ENCODE results near the gene MTHFD1L. TPM values are rescaled to one million over a fixed set of nuclear protein-coding genes. Genes with fewer than 3 reads are reported as not detected.
A peak's percentile ranks its signal among the peaks of the same experiment; 100 is the strongest.

Gene MTHFD1L
- polyA plus RNA-seq, 2 of the 4 experiments (the other 2 are of a cell fraction) = 27.2 to 63.2 TPM

GRCh38 chr6:150895928-150896632 is 30.6 kb downstream of the MTHFD1L start (continued):
- no peak for TF ChIP-seq ZC3H11A (IDR thresholded peaks at IDR 0.05)
- no peak for TF ChIP-seq CBX8 (IDR thresholded peaks at IDR 0.05)

- Histone ChIP-seq H3K4me3 (no peak overlapping the region), H3K9me3 (no peaks in the 10 kb centered on the region), H3K27ac (peak overlapping the region in 1 of 2 experiments; percentile 81; a peak in 1 of 6 replicates), H3K4me2 (no peak overlapping the region), H3K4me1 (peaks cover 31% of the 10 kb centered on the region)
- no peak for FAIRE-seq
- CTCF ChIA-PET = interaction anchor here (2.7 kb wide), 1 partner anchor 427 kb away, joined by 6 read pairs; no protein-coding TSS in a partner anchor
- 82% methylated on average over 7 of the region's 7 CpGs for WGBS (ENCODE audit: missing lambda C conversion rate)
- TF ChIP-seq RARB (CRISPR knock-in tag; IDR thresholded peaks at IDR 0.05) (no peak), FOSB (CRISPR knock-in tag; IDR thresholded peaks at IDR 0.05) (no peak), MAFK (IDR thresholded peaks at IDR 0.05; ENCODE audit: partially characterized antibody) (no peak), NPAS2 (CRISPR knock-in tag; IDR thresholded peaks at IDR 0.05; ENCODE audit: borderline replicate concordance) (no peak), CEBPB (IDR thresholded peaks at IDR 0.05) (no peak), ZC3H11A (IDR thresholded peaks at IDR 0.05) (no peak), HOXA7 (CRISPR knock-in tag; IDR thresholded peaks at IDR 0.05) (no peak), ZSCAN20 (CRISPR knock-in tag; IDR thresholded peaks at IDR 0.05) (no peak), MYC (IDR thresholded peaks at IDR 0.05; ENCODE audit: borderline replicate concordance, low read length) (no peak), HOXB5 (CRISPR knock-in tag; IDR thresholded peaks at IDR 0.05) (no peak), BHLHE40 (IDR thresholded peaks at IDR 0.05; ENCODE audit: low read depth, low read length) (no peak), SMC3 (IDR thresholded peaks at IDR 0.05) (no peak), CBX8 (IDR thresholded peaks at IDR 0.05) (no peak), CTCF (IDR thresholded peaks at IDR 0.05) (no peak), GATA3 (IDR thresholded peaks at IDR 0.05; ENCODE audit: borderline replicate concordance) (no peak), EHF (CRISPR knock-in tag; IDR thresholded peaks at IDR 0.05) (no peak), JUNB (IDR thresholded peaks at IDR 0.05) (no peak)
- no peak for ATAC-seq
- no peak for DNase-seq (ENCODE audit: low read depth in 1 of 2, low spot score in 1 of 2)
- POLR2A ChIA-PET = no interaction called here
Measured at GRCh38 chr6:150897400-150897943, 32.0 kb downstream of the MTHFD1L start.

GRCh38 chr6:150898399-150899170 is 33.1 kb downstream of the MTHFD1L start:
- Histone ChIP-seq H3K9me3 (no peaks in the 10 kb centered on the region), H3K4me2 (peak overlapping the region; percentile 51), H3K27ac (peak overlapping the region; percentile 61 to 81), H3K4me1 (peaks cover 31% of the 10 kb centered on the region), H3K4me3 (no peak overlapping the region)
- peak in 1 of 2 experiments; percentile 24 for DNase-seq (ENCODE audit: low read depth in 1 of 2, low spot score in 1 of 2)
- CTCF ChIA-PET = interaction anchor here (0.6 to 2.7 kb wide), 2 partner anchors 426 to 518 kb away, joined by 3 to 6 read pairs; no protein-coding TSS in a partner anchor
- peak; percentile 62 for TF ChIP-seq NFE2L2 (conservative IDR thresholded peaks at IDR 0.05; ENCODE audit: low read length)
- TF ChIP-seq POLR2A (IDR thresholded peaks at IDR 0.05; ENCODE audit: low read length) = no peak
- TF ChIP-seq HMGXB4 (CRISPR knock-in tag; IDR thresholded peaks at IDR 0.05; ENCODE audit: borderline replicate concordance) = no peak
- TF ChIP-seq TP53 (CRISPR knock-in tag; IDR thresholded peaks at IDR 0.05) = no peak
- no peak for TF ChIP-seq FOSL2 (IDR thresholded peaks at IDR 0.05)
- peak; percentile 57 for TF ChIP-seq FOSL2 (CRISPR knock-in tag; IDR thresholded peaks at IDR 0.05)
- TF ChIP-seq ESRRA (IDR thresholded peaks at IDR 0.05; ENCODE audit: borderline replicate concordance, low read length) = no peak
- no peak for TF ChIP-seq RNF2 (IDR thresholded peaks at IDR 0.05; ENCODE audit: borderline replicate concordance, low read depth)
- no peak for TF ChIP-seq POLR2AphosphoS2 (conservative IDR thresholded peaks at IDR 0.05; ENCODE audit: low read length)
- peak; percentile 81 for TF ChIP-seq MAFK (IDR thresholded peaks at IDR 0.05; ENCODE audit: partially characterized antibody)
- no peak for FAIRE-seq
- ATAC-seq = no peak
- POLR2A ChIA-PET = no interaction called here
- 75% methylated on average over 11 of the region's 11 CpGs for WGBS (ENCODE audit: missing lambda C conversion rate)
